Measurements from ENCODE around the gene ADAMTS16.

ADAMTS16 gene

DNA sequence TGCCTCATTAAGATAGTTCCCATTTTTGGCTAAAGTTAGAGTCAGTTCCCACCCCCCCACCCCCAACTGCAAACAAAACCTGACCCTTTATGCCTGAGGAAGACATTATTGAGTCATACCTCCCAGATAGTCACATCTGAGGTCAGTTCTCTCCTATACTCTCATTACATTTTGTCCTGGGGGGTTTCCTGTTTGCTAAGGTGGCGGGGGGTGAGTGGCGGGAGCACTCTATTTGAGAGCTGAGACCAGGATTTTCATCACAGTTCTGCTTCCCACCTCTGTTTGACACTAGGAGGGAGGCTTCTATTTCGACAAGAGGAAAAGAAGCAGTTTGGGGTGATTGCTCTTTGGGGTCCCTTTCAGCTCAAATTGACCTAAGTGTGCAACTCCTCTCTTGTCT is 222.9 kb downstream of the ADAMTS16 start:
- Histone ChIP-seq H3K36me3 (ENCODE audit: control insufficient read depth in 1 of 2, insufficient read depth in 2 of 2, low read length in 2 of 2) (no peaks in the 10 kb centered on the region), H3K27ac (ENCODE audit: low read depth, low read length) (no peak overlapping the region)

DNA sequence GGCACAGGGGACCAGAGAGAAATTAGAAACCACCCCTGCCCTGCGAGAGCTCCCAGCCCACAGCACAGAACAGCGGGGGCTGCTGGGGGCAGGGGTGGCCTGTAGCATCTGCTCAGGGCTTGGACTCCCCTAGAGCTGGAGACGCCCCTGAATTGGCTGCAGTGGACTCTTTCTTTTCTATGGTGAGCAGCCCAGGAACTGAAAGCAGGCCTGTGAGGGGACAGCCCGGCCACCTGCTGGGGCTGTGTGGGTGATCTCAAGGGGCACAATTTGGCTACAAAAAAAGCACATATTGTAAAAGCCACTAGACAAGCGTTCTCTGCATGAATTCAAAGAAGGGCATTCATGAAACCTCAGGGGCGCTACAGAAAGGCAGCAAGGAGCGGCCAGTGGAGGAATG is 224.8 kb downstream of the ADAMTS16 start:
- no peaks in the 10 kb centered on the region for H3K27me3 ChIP-seq (ENCODE audit: control insufficient read depth in 1 of 2, insufficient read depth in 2 of 2, low read length in 2 of 2)
- H3K9me3 ChIP-seq (ENCODE audit: control insufficient read depth in 1 of 2, low read length in 2 of 2), result no peaks in the 10 kb centered on the region
- no peak overlapping the region for H3K27ac ChIP-seq (ENCODE audit: low read depth, low read length)
- H3K9ac ChIP-seq (ENCODE audit: low read depth in 1 of 2, low read length in 2 of 2), result no peak overlapping the region
- no peak overlapping the region for H3K4me3 ChIP-seq (ENCODE audit: low read depth in 1 of 2, low read length in 2 of 2)
- H3K4me1 ChIP-seq (ENCODE audit: control insufficient read depth in 1 of 2, insufficient read depth in 2 of 2, low read length in 2 of 2), result no peaks in the 10 kb centered on the region
- H3K36me3 ChIP-seq (ENCODE audit: control insufficient read depth in 1 of 2, insufficient read depth in 2 of 2, low read length in 2 of 2), result no peaks in the 10 kb centered on the region

More for the DNA sequence above, 222.9 kb downstream of the ADAMTS16 start:
- Histone ChIP-seq H3K9ac (ENCODE audit: low read depth in 1 of 2, low read length in 2 of 2) (no peak overlapping the region), H3K4me3 (ENCODE audit: low read depth in 1 of 2, low read length in 2 of 2) (no peak overlapping the region), H3K9me3 (ENCODE audit: control insufficient read depth in 1 of 2, low read length in 2 of 2) (no peaks in the 10 kb centered on the region), H3K4me1 (ENCODE audit: control insufficient read depth in 1 of 2, insufficient read depth in 2 of 2, low read length in 2 of 2) (no peaks in the 10 kb centered on the region), H3K27me3 (ENCODE audit: control insufficient read depth in 1 of 2, insufficient read depth in 2 of 2, low read length in 2 of 2) (no peaks in the 10 kb centered on the region)

DNA sequence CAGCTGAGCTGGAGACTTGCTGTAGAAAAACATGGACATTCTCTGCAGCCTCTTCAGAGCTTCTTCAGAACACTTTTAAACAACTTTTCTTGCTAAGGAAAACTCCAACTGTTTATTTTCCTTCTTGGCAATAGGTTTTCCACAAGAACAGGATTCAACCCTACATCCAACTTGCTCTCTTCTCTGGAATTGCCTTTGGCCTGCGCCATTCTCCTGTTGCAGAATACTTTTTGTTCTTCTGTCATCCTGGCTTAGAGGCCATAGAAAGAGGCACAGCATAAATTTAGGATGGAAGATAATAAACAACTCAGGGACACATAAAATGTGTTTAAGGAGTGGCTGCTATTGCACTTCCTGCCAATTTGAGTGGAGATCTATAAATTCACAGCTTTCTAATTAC is 227.6 kb downstream of the ADAMTS16 start:
- Histone ChIP-seq H3K4me1 (ENCODE audit: control insufficient read depth in 1 of 2, insufficient read depth in 2 of 2, low read length in 2 of 2) (no peaks in the 10 kb centered on the region), H3K4me3 (ENCODE audit: low read depth in 1 of 2, low read length in 2 of 2) (no peak overlapping the region), H3K27ac (ENCODE audit: low read depth, low read length) (no peak overlapping the region), H3K27me3 (ENCODE audit: control insufficient read depth in 1 of 2, insufficient read depth in 2 of 2, low read length in 2 of 2) (no peaks in the 10 kb centered on the region), H3K36me3 (ENCODE audit: control insufficient read depth in 1 of 2, insufficient read depth in 2 of 2, low read length in 2 of 2) (no peaks in the 10 kb centered on the region), H3K9ac (ENCODE audit: low read depth in 1 of 2, low read length in 2 of 2) (no peak overlapping the region), H3K9me3 (ENCODE audit: control insufficient read depth in 1 of 2, low read length in 2 of 2) (no peaks in the 10 kb centered on the region)

DNA sequence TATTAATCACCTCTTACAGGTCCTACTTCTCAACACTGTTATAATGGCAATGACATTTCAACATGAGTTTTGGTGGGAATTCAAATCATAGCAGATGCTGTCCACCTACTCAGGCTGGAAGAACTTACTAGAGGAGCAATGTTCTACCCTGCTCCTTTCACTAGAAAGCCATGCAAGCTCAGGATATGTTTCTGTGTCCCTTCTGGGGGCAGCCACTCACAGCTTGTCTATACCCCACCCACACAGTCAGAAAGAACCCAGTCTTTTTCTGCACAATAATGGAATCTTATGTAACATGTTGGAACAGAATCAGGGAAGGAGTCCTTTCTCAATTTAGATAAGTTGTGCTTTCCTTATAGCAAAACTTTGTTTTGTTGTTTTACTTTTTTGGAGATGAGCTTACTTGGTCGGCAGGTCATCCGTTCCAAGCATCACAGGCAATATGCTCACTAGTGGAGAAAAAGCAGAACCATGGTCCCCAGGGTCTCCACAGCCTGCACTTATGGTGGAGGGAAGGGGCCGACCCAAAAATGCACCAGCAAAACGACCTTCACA is 229.0 kb downstream of the ADAMTS16 start:
- Histone ChIP-seq H3K36me3 (ENCODE audit: control insufficient read depth in 1 of 2, insufficient read depth in 2 of 2, low read length in 2 of 2) (no peaks in the 10 kb centered on the region), H3K27me3 (ENCODE audit: control insufficient read depth in 1 of 2, insufficient read depth in 2 of 2, low read length in 2 of 2) (no peaks in the 10 kb centered on the region), H3K27ac (ENCODE audit: low read depth, low read length) (no peak overlapping the region), H3K9me3 (ENCODE audit: control insufficient read depth in 1 of 2, low read length in 2 of 2) (no peaks in the 10 kb centered on the region), H3K4me1 (ENCODE audit: control insufficient read depth in 1 of 2, insufficient read depth in 2 of 2, low read length in 2 of 2) (no peaks in the 10 kb centered on the region), H3K4me3 (ENCODE audit: low read depth in 1 of 2, low read length in 2 of 2) (no peak overlapping the region), H3K9ac (ENCODE audit: low read depth in 1 of 2, low read length in 2 of 2) (no peak overlapping the region)
